GM21737 (cell line): Measurements from ENCODE around the gene ANXA4.

Experiments
- ATAC-seq: cut with Tn5 transposase; IDR thresholded peaks from one replicate; pipeline ENCODE4 v1.9.1; 2021; ENCODE audit warnings: mild to moderate bottlenecking, moderate library complexity; ENCODE audit not compliant: unreplicated experiment

The ANXA4 gene

GRCh38 chr2:69836316-69836715 is 94.4 kb downstream of the ANXA4 start:
- no peak for ATAC-seq

GRCh38 chr2:69837533-69837932 is 95.6 kb downstream of the ANXA4 start:
- no peak for ATAC-seq

- ATAC-seq = no peak
Observed at GRCh38 chr2:69843993-69844392, 102.1 kb downstream of the ANXA4 start.

- ATAC-seq = no peak
Observed at GRCh38 chr2:69844560-69844959, 102.6 kb downstream of the ANXA4 start.

- ATAC-seq = no peak
Observed at GRCh38 chr2:69846182-69847067, 104.5 kb downstream of the ANXA4 start.

DNA sequence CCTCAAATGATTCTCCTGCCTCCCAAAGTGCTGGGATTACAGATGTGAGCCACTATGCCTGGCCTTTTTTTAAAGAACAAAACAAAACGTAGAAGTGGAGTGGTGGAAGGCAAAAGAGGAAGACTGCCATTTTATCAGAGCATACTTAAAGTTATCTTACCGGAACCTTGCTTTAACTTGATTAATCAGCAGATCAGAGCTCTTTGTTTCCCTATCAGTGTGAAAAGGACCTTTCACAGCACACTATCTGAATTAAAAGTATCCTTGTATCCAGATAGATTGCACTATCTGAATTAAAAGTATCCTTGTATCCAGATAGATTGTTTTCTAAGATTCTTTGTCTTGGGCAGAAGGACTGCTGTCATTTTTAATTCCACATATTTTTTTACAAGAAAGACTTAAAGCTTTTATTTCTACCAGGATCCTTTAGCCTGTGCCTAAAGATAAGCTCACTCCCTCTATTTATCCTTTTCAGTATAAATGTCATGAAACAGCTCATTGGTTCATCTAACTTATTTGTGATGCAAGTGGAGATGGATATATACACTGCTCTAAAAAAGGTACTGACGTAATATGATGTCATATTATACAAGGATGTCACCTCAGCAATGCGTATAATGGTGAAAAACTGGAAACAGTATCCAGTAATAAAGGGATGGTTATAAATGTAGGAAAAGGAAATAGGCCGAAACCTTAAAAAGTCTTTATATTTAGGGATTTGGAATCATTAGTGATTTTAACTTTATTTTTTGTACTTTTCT is 105.3 kb downstream of the ANXA4 start:
- no peak for ATAC-seq

DNA sequence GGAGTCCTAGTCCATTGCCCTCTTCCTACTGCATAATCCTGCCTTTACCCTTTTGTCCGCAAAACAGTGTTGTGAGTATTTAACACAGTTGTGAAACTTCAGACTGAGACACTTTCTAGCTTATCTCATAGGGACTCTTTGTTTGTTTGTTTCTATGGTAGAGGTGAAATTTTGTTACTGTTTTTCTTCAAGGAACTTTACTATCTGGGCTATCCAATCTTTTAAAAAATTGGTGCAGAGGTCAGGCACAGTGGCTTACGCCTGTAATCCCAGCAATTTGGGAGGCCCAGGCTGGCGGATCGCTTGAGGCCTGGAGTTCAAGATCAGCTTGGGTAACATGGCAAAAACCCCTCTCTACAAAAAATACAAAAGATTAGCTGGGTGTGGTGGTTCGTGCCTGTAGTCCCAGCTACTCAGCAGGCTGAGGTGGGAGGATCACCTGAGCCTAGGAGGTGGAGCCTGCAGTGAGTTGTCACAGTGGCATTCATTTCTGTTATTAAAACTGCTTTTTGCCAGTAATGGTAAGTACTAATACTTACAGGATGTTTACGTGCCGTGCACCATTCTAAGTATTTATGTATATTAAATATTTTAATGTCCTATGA is 106.4 kb downstream of the ANXA4 start:
- ATAC-seq = no peak

- no peak for ATAC-seq
Observed at GRCh38 chr2:69858261-69858660, 116.3 kb downstream of the ANXA4 start.

DNA sequence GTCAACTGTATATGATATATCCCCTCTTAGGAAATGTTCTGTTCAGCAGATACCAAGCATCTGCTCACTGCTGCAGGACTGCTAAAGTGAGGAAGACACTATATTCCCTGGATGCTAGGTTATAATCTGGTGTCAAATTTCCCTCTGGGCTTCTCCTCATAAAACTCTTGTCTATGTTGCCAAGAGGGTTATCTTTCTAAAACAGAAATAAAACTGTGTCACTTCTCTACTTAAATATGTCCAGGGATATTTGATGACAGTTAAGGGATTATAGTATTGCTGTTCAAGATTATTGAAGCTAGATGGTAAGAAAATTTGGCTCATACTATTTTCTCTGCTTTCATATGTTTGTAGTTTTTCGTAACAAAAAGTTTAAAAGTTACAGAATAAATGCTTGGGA is 121.4 kb downstream of the ANXA4 start:
- ATAC-seq = no peak
